ENCODE measurements around the gene MAP3K7CL.

MAP3K7CL gene

GRCh38 chr21:29221253-29221744, 90.9 kb downstream of the MAP3K7CL start:
- Histone ChIP-seq H3K9me3 (no peaks in the 10 kb centered on the region), H3K4me3 (no peak overlapping the region), H3K4me1 (no peaks in the 10 kb centered on the region), H3K36me3 (replicated peaks) (no peaks in the 10 kb centered on the region), H3K27me3 (ENCODE audit: low read depth) (no peaks in the 10 kb centered on the region)
- DNase-seq (ENCODE audit: low spot score in 2 of 2) = no peak
- in situ Hi-C loops (cut with MboI; ENCODE audit: low sequenced_read_pairs) = no loop called here

- no peak for DNase-seq (ENCODE audit: low spot score in 2 of 2)
- no peaks in the 10 kb centered on the region for H3K36me3 ChIP-seq (replicated peaks)
- no peak overlapping the region for H3K4me3 ChIP-seq
- in situ Hi-C loops (cut with MboI; ENCODE audit: low sequenced_read_pairs) = no loop called here
- no peaks in the 10 kb centered on the region for H3K27me3 ChIP-seq (ENCODE audit: low read depth)
- no peaks in the 10 kb centered on the region for H3K9me3 ChIP-seq
- H3K4me1 ChIP-seq = no peaks in the 10 kb centered on the region
Observed at GRCh38 chr21:29224006-29224405, 93.6 kb downstream of the MAP3K7CL start.
